ENCODE results near the gene PXN.

DNA sequence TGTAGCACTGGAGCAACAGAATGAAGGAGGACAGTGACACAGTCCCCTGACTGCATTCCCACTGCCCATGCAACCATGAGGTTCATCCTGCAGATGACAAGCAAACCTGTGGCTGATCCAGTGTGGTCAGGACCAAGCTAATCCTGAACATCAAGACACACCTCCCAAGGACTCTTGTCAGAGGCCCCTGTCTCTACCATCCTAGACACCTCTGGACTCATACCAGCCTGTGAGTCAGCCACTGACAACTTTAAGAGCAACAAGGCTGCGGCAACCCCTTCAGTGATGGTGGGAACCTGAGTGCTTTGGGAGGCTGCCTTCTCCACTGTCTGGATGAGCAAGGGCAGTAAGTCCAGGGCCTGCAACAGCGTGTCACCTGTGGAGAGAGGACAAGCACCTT is 95.6 kb downstream of the PXN start:
- TF ChIP-seq PRDM15 (CRISPR knock-in tag; IDR thresholded peaks at IDR 0.05), result no peak
- TF ChIP-seq SPI1 (IDR thresholded peaks at IDR 0.05; ENCODE audit: borderline replicate concordance, insufficient read depth, low read depth, low read length), result no peak
